DND-41 (cell line): Measurements from ENCODE around the gene RNF111.

Source experiments
- CTCF ChIP-seq: IDR thresholded peaks from 2 replicates; pipeline ENCODE4 v1.5.1; 2012; ENCODE audit warnings: borderline replicate concordance, low read length, moderate library complexity, mild to moderate bottlenecking; ENCODE audit not compliant: poor library complexity, severe bottlenecking; ENCODE audit errors: extremely low read depth
- EZH2 ChIP-seq: IDR thresholded peaks from 3 replicates; pipeline ENCODE4 v1.6.1; 2012; ENCODE audit warnings: borderline replicate concordance, low read depth, mild to moderate bottlenecking, moderate library complexity, low read length, inconsistent platforms; ENCODE audit not compliant: severe bottlenecking

DNA sequence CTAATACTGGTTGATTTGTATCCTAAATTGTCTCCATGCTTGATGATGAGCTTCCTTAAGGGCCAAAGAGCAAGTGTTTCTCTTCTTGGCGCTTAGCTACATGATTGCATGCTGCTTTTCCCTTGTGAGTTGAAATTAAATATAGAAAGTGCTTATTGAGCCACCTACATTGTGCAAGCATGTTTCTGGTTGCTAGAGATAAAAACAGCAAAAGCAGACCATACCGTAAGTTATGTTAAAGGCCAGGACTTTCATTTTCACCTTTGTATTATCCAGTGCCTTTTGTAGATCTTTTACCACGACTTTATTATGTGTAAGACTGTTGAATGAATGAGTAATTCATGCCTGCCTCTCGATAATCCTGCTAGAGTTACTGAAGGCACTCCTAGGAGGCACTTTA, 75.6 kb downstream of the RNF111 start:
- TF ChIP-seq CTCF (no peak), EZH2 (no peak)
